Cardiac muscle cell (in vitro differentiated cells and primary cell): Measurements from ENCODE around the gene MAFB. TPM values are rescaled to one million over a fixed set of nuclear protein-coding genes. Genes with fewer than 3 reads are reported as not detected.

Experiments
- DNase-seq, 2 donors: peaks; one replicate each; pipeline versions ENCODE4 v3.0.0 to v3.0.0-alpha.2; 2010 to 2017; ENCODE audit warnings: low read depth in 1 of 2, low spot score in 1 of 2
- H3K27ac ChIP-seq: fragments of 200-600 bp; sonication (generic); 2 replicates; pipeline ENCODE4 v1.5.1; 2016
- H3K27me3 ChIP-seq: fragments of 200-600 bp; sonication (generic); 2 replicates; pipeline ENCODE4 v1.6.0; 2016; ENCODE audit warnings: control low read depth
- H3K36me3 ChIP-seq: fragments of 200-600 bp; sonication (generic); 2 replicates; pipeline ENCODE4 v1.5.1; 2016; ENCODE audit warnings: control low read depth
- H3K4me1 ChIP-seq: fragments of 200-600 bp; sonication (generic); 2 replicates; pipeline ENCODE4 v1.8.1; 2017; ENCODE audit warnings: low read depth, mild to moderate bottlenecking, mixed run types
- H3K4me3 ChIP-seq: fragments of 200-600 bp; sonication (generic); 2 replicates; pipeline ENCODE4 v1.5.1; 2016; ENCODE audit warnings: mild to moderate bottlenecking
- H3K9me3 ChIP-seq: fragments of 200-600 bp; sonication (generic); 2 replicates; pipeline ENCODE4 v1.5.1; 2017; ENCODE audit warnings: low read depth, mild to moderate bottlenecking, control low read depth
- polyA plus RNA-seq: library from polyadenylated mRNA; unstranded; fragments of >200 nt; fragmentation: Nextera tagmentation; extraction: Ambion mirVana; gene quantifications from 2 replicates; pipeline ENCODE4 v1.2.1, GENCODE V29; 2016
- total RNA-seq: library from RNA; depleted of rRNA; stranded (reverse); fragments of >200 nt; gene quantifications from 2 replicates; pipeline ENCODE4 v1.2.3, GENCODE V29; 2016
- TF ChIP-seq, protein P1 (sequence below): IDR thresholded peaks from 2 replicates; pipeline ENCODE4 v1.5.1; 2012; ENCODE audit warnings: low read depth, mild to moderate bottlenecking, low read length

The MAFB gene
- total and polyA plus RNA-seq, 2 experiments from 2014 or later, result 0.84 to 3.2 TPM

DNA sequence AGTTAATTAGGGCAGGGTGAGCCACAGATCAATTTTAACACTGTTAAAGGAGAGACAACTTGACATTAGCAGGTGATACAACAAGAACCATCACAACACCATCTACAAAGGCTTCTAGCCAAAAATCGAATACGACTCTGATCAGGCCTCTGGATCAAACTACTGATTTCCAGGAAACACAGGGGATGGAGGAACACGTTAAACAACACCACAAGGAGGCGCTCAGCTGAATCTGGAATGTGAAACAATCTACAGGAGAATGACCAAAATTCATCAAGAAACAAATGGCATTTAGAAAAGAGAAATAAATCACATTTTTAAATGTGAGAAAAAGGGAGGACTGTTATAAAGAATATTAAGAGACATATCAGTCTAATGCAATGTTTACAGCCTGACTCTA lies 13.5 kb upstream of the MAFB start:
- no peak for DNase-seq
- Histone ChIP-seq H3K4me3 (no peak overlapping the region), H3K9me3 (no peaks in the 10 kb centered on the region), H3K27ac (no peak overlapping the region), H3K27me3 (peaks cover 26% of the 10 kb centered on the region), H3K36me3 (no peaks in the 10 kb centered on the region), H3K4me1 (no peaks in the 10 kb centered on the region)
- TF ChIP-seq, protein P1, sequence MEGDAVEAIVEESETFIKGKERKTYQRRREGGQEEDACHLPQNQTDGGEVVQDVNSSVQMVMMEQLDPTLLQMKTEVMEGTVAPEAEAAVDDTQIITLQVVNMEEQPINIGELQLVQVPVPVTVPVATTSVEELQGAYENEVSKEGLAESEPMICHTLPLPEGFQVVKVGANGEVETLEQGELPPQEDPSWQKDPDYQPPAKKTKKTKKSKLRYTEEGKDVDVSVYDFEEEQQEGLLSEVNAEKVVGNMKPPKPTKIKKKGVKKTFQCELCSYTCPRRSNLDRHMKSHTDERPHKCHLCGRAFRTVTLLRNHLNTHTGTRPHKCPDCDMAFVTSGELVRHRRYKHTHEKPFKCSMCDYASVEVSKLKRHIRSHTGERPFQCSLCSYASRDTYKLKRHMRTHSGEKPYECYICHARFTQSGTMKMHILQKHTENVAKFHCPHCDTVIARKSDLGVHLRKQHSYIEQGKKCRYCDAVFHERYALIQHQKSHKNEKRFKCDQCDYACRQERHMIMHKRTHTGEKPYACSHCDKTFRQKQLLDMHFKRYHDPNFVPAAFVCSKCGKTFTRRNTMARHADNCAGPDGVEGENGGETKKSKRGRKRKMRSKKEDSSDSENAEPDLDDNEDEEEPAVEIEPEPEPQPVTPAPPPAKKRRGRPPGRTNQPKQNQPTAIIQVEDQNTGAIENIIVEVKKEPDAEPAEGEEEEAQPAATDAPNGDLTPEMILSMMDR, result peak; percentile 21

DNA sequence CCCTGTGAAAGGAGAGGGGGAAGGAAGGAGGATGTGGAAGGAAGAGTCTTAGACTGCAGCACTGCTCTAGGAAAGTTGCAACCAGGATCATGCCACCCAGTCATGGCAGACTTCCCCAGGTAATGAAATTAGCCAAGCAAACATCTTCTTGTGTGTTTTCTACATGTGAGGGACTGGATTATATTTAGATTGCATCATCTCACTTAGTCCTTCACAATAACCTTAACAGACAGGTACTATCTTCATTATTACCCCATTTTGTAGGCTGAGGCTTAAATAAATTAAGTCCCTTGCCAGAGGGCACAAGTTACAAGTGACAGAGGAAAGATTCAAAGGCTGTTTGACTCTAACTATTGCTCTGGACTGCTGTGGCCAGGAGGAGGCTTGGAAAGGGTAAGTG lies 9.7 kb upstream of the MAFB start:
- H3K4me3 ChIP-seq, result no peak overlapping the region
- H3K4me1 ChIP-seq, result no peaks in the 10 kb centered on the region
- DNase-seq, result no peak
- H3K27ac ChIP-seq, result no peak overlapping the region
- H3K9me3 ChIP-seq, result no peaks in the 10 kb centered on the region
- peaks cover 64% of the 10 kb centered on the region for H3K27me3 ChIP-seq
- TF ChIP-seq, protein P1, result no peak
- H3K36me3 ChIP-seq, result no peaks in the 10 kb centered on the region

DNA sequence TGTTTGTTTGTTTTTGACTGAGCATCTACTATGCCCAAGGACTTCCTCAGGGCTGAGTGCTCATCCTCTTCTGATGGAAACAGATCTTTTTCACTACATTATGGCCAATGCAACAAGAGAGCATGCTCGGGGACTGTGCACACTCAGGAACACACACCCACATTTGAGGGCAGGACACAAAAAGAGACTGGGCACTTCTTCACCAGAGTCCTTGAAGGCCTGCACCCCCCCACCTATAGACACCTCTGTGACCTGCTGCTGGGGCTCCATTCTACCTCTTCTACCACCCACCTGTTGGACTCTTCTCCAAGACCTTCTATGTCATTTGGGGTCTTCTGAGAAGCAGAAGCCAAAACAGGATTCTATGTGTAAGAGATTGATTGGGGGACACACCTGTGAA lies 9.2 kb upstream of the MAFB start:
- TF ChIP-seq, protein P1, result no peak
- peaks cover 68% of the 10 kb centered on the region for H3K27me3 ChIP-seq
- DNase-seq, result no peak
- H3K27ac ChIP-seq, result no peak overlapping the region
- no peaks in the 10 kb centered on the region for H3K9me3 ChIP-seq
- H3K4me1 ChIP-seq, result no peaks in the 10 kb centered on the region
- H3K4me3 ChIP-seq, result no peak overlapping the region
- no peaks in the 10 kb centered on the region for H3K36me3 ChIP-seq

DNA sequence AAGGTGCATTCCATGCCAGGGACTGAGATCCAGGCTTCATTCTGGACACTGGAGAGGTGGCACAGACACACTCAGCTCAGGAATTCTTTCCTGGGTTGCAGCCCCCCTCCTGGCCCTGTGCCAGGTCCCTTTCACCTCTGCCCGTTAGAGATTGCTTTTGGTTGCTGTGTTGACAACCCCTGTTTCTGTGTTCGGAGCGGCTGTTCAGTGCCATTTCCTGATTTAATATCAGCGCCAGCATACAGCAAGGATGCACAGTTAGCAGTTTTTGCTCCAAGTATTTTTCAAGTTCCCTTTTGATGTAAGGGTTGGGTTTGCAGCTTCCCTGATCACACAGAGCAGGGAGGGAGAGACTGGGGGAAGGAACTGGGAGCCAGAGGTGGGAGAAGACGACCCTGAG lies 8.5 kb upstream of the MAFB start:
- H3K4me3 ChIP-seq, result no peak overlapping the region
- no peak overlapping the region for H3K27ac ChIP-seq
- TF ChIP-seq, protein P1, result no peak
- H3K4me1 ChIP-seq, result no peaks in the 10 kb centered on the region
- H3K9me3 ChIP-seq, result no peaks in the 10 kb centered on the region
- peak in 1 of 2 donors; percentile 33 for DNase-seq
- H3K27me3 ChIP-seq, result peaks cover 76% of the 10 kb centered on the region
- H3K36me3 ChIP-seq, result no peaks in the 10 kb centered on the region

DNA sequence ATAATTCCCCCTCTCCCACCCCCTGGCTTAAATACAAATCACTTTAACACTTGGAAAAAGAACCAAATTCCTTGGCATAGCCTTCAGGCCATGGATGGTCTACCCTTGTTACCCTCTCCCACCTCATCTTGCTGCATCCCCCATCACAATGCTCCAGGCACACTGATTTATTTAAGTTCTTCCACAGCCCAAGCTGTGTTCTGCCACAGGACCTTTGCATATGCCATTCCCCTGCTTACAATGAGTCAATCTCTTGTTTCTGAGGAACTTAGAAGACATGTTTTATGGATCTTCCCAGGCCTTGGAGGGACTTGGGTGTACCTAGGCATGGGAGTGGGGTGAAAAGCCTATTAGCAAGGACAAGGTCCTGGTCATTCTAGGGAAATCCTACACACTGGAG lies 6.2 kb upstream of the MAFB start:
- no peaks in the 10 kb centered on the region for H3K9me3 ChIP-seq
- no peak overlapping the region for H3K4me3 ChIP-seq
- no peaks in the 10 kb centered on the region for H3K4me1 ChIP-seq
- no peak overlapping the region for H3K27ac ChIP-seq
- no peaks in the 10 kb centered on the region for H3K36me3 ChIP-seq
- peaks cover 99% of the 10 kb centered on the region for H3K27me3 ChIP-seq
- DNase-seq, result no peak
- TF ChIP-seq, protein P1, result no peak

DNA sequence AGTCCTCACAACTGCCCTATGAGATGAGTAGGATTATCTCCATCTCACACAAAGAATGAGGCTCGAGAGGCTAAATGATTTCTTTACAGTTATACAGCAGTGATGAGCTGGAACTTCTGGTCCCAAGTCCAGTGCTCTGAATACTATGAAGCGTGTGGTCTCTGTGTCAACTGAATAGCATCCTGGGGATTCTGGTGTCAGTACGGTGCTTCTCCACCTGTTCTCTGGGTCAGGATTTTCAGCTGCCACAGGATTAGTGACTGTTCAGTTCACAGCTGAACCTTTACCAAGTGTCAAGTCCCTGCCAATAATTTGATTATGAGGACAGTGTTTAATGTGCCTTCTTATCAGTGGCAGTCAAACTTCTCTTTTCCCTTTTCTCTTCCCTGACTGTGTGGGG lies 5.2 kb upstream of the MAFB start:
- no peak for DNase-seq
- Histone ChIP-seq H3K9me3 (no peaks in the 10 kb centered on the region), H3K27ac (no peak overlapping the region), H3K4me3 (no peak overlapping the region), H3K27me3 (peaks cover 92% of the 10 kb centered on the region), H3K36me3 (no peaks in the 10 kb centered on the region), H3K4me1 (no peaks in the 10 kb centered on the region)
- TF ChIP-seq, protein P1, result no peak
